IMR-90 (cell line): ENCODE results near the gene HECTD1. TPM values are rescaled to one million over a fixed set of nuclear protein-coding genes. Genes with fewer than 3 reads are reported as not detected.

Experiments used
- ATAC-seq: fragments of 200-7000 bp; cut with Tn5 transposase; 2 replicates; pipeline ENCODE4 v1.9.1; 2020; ENCODE audit warnings: low read depth, mild to moderate bottlenecking, moderate library complexity
- BruUV-seq: library from RNA; stranded (reverse); fragments of 400-500 nt; replicated peaks from 2 replicates; lab custom pipeline; 2021; lab: Mats Ljungman, UMichigan
- CTCF ChIA-PET: fragments of 300-600 bp; formaldehyde crosslinking; extraction: SDS; loops from one replicate; lab custom pipeline; 2021; ENCODE audit warnings: antibody characterized with exemption; lab: Yijun Ruan, JAX
- POLR2A ChIA-PET: fragments of 300-600 bp; sonication (Branson Sonifier 250); formaldehyde crosslinking; loops from one replicate; lab custom pipeline; 2022; ENCODE audit warnings: antibody characterized with exemption; ENCODE audit not compliant: unreplicated experiment; lab: Charles Lee
- DNase-seq: peaks from one replicate; pipeline ENCODE4 v3.0.0; 2013
- H2AFZ ChIP-seq: replicated peaks from 2 replicates; pipeline ENCODE3; 2013; ENCODE audit warnings: low read length, mild to moderate bottlenecking; ENCODE audit not compliant: poor library complexity
- H2AK5ac ChIP-seq: 2 replicates; pipeline ENCODE4 v1.6.1; 2013; ENCODE audit warnings: low read depth, low read length, inconsistent platforms
- H2AK9ac ChIP-seq: replicated peaks from 2 replicates; pipeline ENCODE3; 2013; ENCODE audit warnings: mild to moderate bottlenecking, low read depth, low read length, moderate library complexity; ENCODE audit not compliant: poor library complexity
- H2BK120ac ChIP-seq: 2 replicates; pipeline ENCODE4 v1.6.1; 2013; ENCODE audit warnings: low read depth, low read length, inconsistent platforms
- H2BK15ac ChIP-seq: 3 replicates; pipeline ENCODE4 v1.6.1; 2013; ENCODE audit warnings: low read depth, low read length, inconsistent platforms
- H2BK20ac ChIP-seq: 2 replicates; pipeline ENCODE4 v1.6.1; 2013; ENCODE audit warnings: low read depth, mild to moderate bottlenecking, inconsistent platforms, low read length, moderate library complexity
- H2BK5ac ChIP-seq: 2 replicates; pipeline ENCODE4 v1.6.1; 2013; ENCODE audit warnings: mild to moderate bottlenecking, low read depth, low read length, inconsistent platforms; ENCODE audit not compliant: poor library complexity, severe bottlenecking
- H3K14ac ChIP-seq: replicated peaks from 2 replicates; pipeline ENCODE4 v1.6.1; 2013; ENCODE audit warnings: low read depth, low read length, inconsistent platforms
- H3K18ac ChIP-seq: 2 replicates; pipeline ENCODE4 v1.6.1; 2013; ENCODE audit warnings: low read depth, low read length, control low read depth
- H3K23ac ChIP-seq: 2 replicates; pipeline ENCODE4 v1.6.1; 2013; ENCODE audit warnings: low read depth, low read length, inconsistent platforms
- H3K27ac ChIP-seq: 2 replicates; pipeline ENCODE4 v1.5.1; 2013; ENCODE audit warnings: mild to moderate bottlenecking, control low read depth, low read length; ENCODE audit not compliant: insufficient read depth
- H3K27me3 ChIP-seq: 2 replicates; pipeline ENCODE4 v1.6.1; 2013; ENCODE audit warnings: low read length; ENCODE audit not compliant: control insufficient read depth, insufficient read depth
- H3K36me3 ChIP-seq: 2 replicates; pipeline ENCODE4 v1.6.1; 2013; ENCODE audit warnings: low read length, mixed read lengths; ENCODE audit not compliant: control insufficient read depth, insufficient read depth
- H3K4ac ChIP-seq: 2 replicates; pipeline ENCODE4 v1.6.1; 2013; ENCODE audit warnings: low read depth, low read length, inconsistent platforms
- H3K4me1 ChIP-seq: 2 replicates; pipeline ENCODE4 v1.6.1; 2013; ENCODE audit warnings: low read length, mixed read lengths; ENCODE audit not compliant: control insufficient read depth, insufficient read depth
- H3K4me2 ChIP-seq: 2 replicates; pipeline ENCODE4 v1.6.1; 2013; ENCODE audit warnings: low read depth, mild to moderate bottlenecking, control low read depth, low read length, moderate library complexity
- H3K4me3 ChIP-seq: 2 replicates; pipeline ENCODE4 v1.5.1; 2013; ENCODE audit warnings: low read depth, mild to moderate bottlenecking, control low read depth, low read length, moderate library complexity; ENCODE audit not compliant: insufficient read depth
- H3K56ac ChIP-seq: 2 replicates; pipeline ENCODE4 v1.6.1; 2013; ENCODE audit warnings: low read length, inconsistent platforms; ENCODE audit not compliant: insufficient read depth; ENCODE audit errors: extremely low read depth
- H3K79me1 ChIP-seq, 2 experiments: 2 replicates each; pipeline ENCODE4 v1.6.1; 2013; ENCODE audit warnings: low read length in 2 of 2, inconsistent platforms in 1 of 2, low read depth in 1 of 2
- H3K9ac ChIP-seq: 2 replicates; pipeline ENCODE4 v1.6.1; 2013; ENCODE audit warnings: low read depth, low read length, control low read depth
- H3K9me1 ChIP-seq: 2 replicates; pipeline ENCODE4 v1.6.1; 2013; ENCODE audit warnings: low read length, inconsistent platforms; ENCODE audit not compliant: insufficient read depth
- H3K9me3 ChIP-seq: 2 replicates; pipeline ENCODE4 v1.6.1; 2013; ENCODE audit warnings: low read length; ENCODE audit not compliant: control insufficient read depth, insufficient read depth
- H4K20me1 ChIP-seq: 2 replicates; pipeline ENCODE4 v1.6.1; 2013; ENCODE audit warnings: low read length, inconsistent platforms; ENCODE audit not compliant: insufficient read depth
- H4K5ac ChIP-seq: 2 replicates; pipeline ENCODE4 v1.6.1; 2013; ENCODE audit warnings: mild to moderate bottlenecking, low read depth, low read length, control low read depth
- H4K8ac ChIP-seq, 2 experiments: 2 replicates each; pipeline ENCODE4 v1.6.1; 2013; ENCODE audit warnings: low read depth in 2 of 2, low read length in 2 of 2, control low read depth in 1 of 2, inconsistent platforms in 1 of 2
- H4K91ac ChIP-seq: 2 replicates; pipeline ENCODE4 v1.6.1; 2013; ENCODE audit warnings: low read depth, low read length, inconsistent platforms; ENCODE audit not compliant: insufficient read depth
- ELK1 ChIP-seq: fragments of 150-350 bp; IDR thresholded peaks from 2 replicates; pipeline ENCODE4 v1.6.1; 2016; ENCODE audit warnings: low read depth, mild to moderate bottlenecking, low read length, moderate library complexity, borderline replicate concordance
- WGBS, 2 experiments: methylation state at CpG; one replicate each; pipeline versions ENCODE4 v1.1.5 to v1.1.7; 2013; ENCODE audit warnings: missing lambda C conversion rate in 2 of 2; ENCODE audit not compliant: insufficient read length in 1 of 2; ENCODE audit errors: extremely low coverage in 2 of 2; 5-methylcytosine and 5-hydroxymethylcytosine counted together
- dilution Hi-C: fragments of 300-500 bp; cut with HindIII; formaldehyde crosslinking; loops from one replicate; pipeline ENCODE4 v1.14.3; 2018; ENCODE audit warnings: low sequenced_read_pairs; ENCODE audit not compliant: unreplicated experiment
- in situ Hi-C: fragments of 300-500 bp; cut with MboI; formaldehyde crosslinking; loops from 3 replicates; pipeline ENCODE4 v1.14.3; 2019; ENCODE audit warnings: low sequenced_read_pairs, inconsistent platforms, mixed read lengths
- intact Hi-C: fragments of 100-400 bp; cut with micrococcal nuclease; formaldehyde crosslinking; loops from 2 replicates; pipeline ENCODE4 v1.10.0; 2022
- polyA plus RNA-seq, 3 experiments: library from polyadenylated mRNA; depleted of rRNA; stranded (reverse); fragments of >200 nt; gene quantifications; 2 replicates each; pipeline ENCODE4 v1.2.3, GENCODE V29; 2012; ENCODE audit warnings: low replicate concordance in 1 of 3
- total RNA-seq: library from RNA; depleted of rRNA; stranded (reverse); fragments of >200 nt; gene quantifications from 2 replicates; pipeline ENCODE4 v1.2.3, GENCODE V29; 2012

Gene HECTD1
- total and polyA plus RNA-seq, 2 of the 4 experiments (the other 2 are of a cell fraction) = 48.5 to 228 TPM

GRCh38 chr14:31251028-31251958, 43.7 kb upstream of the HECTD1 start:
- intact Hi-C loops = no loop called here
- H3K4ac ChIP-seq = no peak overlapping the region
- H4K5ac ChIP-seq = no peak overlapping the region
- TF ChIP-seq ELK1 = no peak
- ATAC-seq (no peak), DNase-seq (no peak)
- H3K9me1 ChIP-seq = no peaks in the 10 kb centered on the region
- H3K9ac ChIP-seq = no peak overlapping the region
- H3K4me2 ChIP-seq = no peak overlapping the region
- WGBS, 2 experiments = 96 to 100% methylated on average over 1 to 4 of the region's 10 CpGs
- dilution Hi-C loops = no loop called here
- no peaks in the 10 kb centered on the region for H3K27me3 ChIP-seq
- H2BK5ac ChIP-seq = no peak overlapping the region
- no TSS peak for BruUV-seq
- no peak overlapping the region for H3K23ac ChIP-seq
- no peaks in the 10 kb centered on the region for H3K9me3 ChIP-seq
- H3K79me1 ChIP-seq = no peaks in the 10 kb centered on the region
- H3K4me1 ChIP-seq = no peaks in the 10 kb centered on the region
- H3K56ac ChIP-seq = no peak overlapping the region; the same call in 1 of the 2 replicates
- H4K20me1 ChIP-seq = no peaks in the 10 kb centered on the region
- no peaks in the 10 kb centered on the region for H3K36me3 ChIP-seq
- in situ Hi-C loops = no loop called here
- no peak overlapping the region for H4K8ac ChIP-seq
- no peak overlapping the region for H3K4me3 ChIP-seq
- no peak overlapping the region for H2BK120ac ChIP-seq
- POLR2A ChIA-PET = no interaction called here
- CTCF ChIA-PET = no interaction called here
- no peak overlapping the region for H3K18ac ChIP-seq
- no peak overlapping the region for H2AK9ac ChIP-seq
- no peak overlapping the region for H2AFZ ChIP-seq
- no peak overlapping the region for H2BK15ac ChIP-seq
- H2BK20ac ChIP-seq = no peak overlapping the region
- no peak overlapping the region for H2AK5ac ChIP-seq
- H3K14ac ChIP-seq = no peak overlapping the region
- H3K27ac ChIP-seq = no peak overlapping the region
- H4K91ac ChIP-seq = no peak overlapping the region
